ENCODE measurements around the gene KRT33A. TPM values are rescaled to one million over a fixed set of nuclear protein-coding genes. Genes with fewer than 3 reads are reported as not detected.

The KRT33A gene
- total RNA-seq, 1 donor from 2014 or later: not detected

- no peak overlapping the region for H3K27ac Mint-ChIP-seq
- no peak for TF ChIP-seq CTCF (IDR thresholded peaks at IDR 0.05; ENCODE audit: unreplicated experiment)
- H3K4me3 Mint-ChIP-seq: no peak overlapping the region
- H3K27me3 Mint-ChIP-seq (ENCODE audit: low read depth): no peaks in the 10 kb centered on the region
- H3K9me3 Mint-ChIP-seq: peaks cover 4% of the 10 kb centered on the region
- DNase-seq (ENCODE audit: low spot score in 2 of 2, unreplicated experiment in 2 of 2): no peak
- H3K36me3 Mint-ChIP-seq: no peaks in the 10 kb centered on the region
- peaks cover 16% of the 10 kb centered on the region for H3K4me1 Mint-ChIP-seq
Measured at GRCh38 chr17:41325611-41326010, 25.0 kb downstream of the KRT33A start.

GRCh38 chr17:41325126-41325525, 25.5 kb downstream of the KRT33A start:
- Mint-ChIP-seq H3K36me3 (peaks cover 1% of the 10 kb centered on the region), H3K9me3 (peaks cover 9% of the 10 kb centered on the region), H3K27me3 (ENCODE audit: low read depth) (no peaks in the 10 kb centered on the region), H3K27ac (no peak overlapping the region), H3K4me1 (peaks cover 16% of the 10 kb centered on the region), H3K4me3 (no peak overlapping the region)
- no peak for TF ChIP-seq CTCF (IDR thresholded peaks at IDR 0.05; ENCODE audit: unreplicated experiment)
- no peak for DNase-seq (ENCODE audit: low spot score in 2 of 2, unreplicated experiment in 2 of 2)

GRCh38 chr17:41324180-41325075, 26.2 kb downstream of the KRT33A start:
- H3K4me1 Mint-ChIP-seq: peaks cover 15% of the 10 kb centered on the region
- H3K4me3 Mint-ChIP-seq: no peak overlapping the region
- no peak for DNase-seq (ENCODE audit: low spot score in 2 of 2, unreplicated experiment in 2 of 2)
- TF ChIP-seq CTCF (IDR thresholded peaks at IDR 0.05; ENCODE audit: unreplicated experiment): no peak
- peaks cover 4% of the 10 kb centered on the region for H3K36me3 Mint-ChIP-seq
- no peaks in the 10 kb centered on the region for H3K27me3 Mint-ChIP-seq (ENCODE audit: low read depth)
- peaks cover 16% of the 10 kb centered on the region for H3K9me3 Mint-ChIP-seq
- H3K27ac Mint-ChIP-seq: peak overlapping the region; percentile 63

GRCh38 chr17:41322903-41323895, 27.4 kb downstream of the KRT33A start:
- peaks cover 12% of the 10 kb centered on the region for H3K4me1 Mint-ChIP-seq
- DNase-seq (ENCODE audit: low spot score in 2 of 2, unreplicated experiment in 2 of 2): no peak
- H3K36me3 Mint-ChIP-seq: peaks cover 4% of the 10 kb centered on the region
- H3K27ac Mint-ChIP-seq: no peak overlapping the region
- no peak for TF ChIP-seq CTCF (IDR thresholded peaks at IDR 0.05; ENCODE audit: unreplicated experiment)
- H3K27me3 Mint-ChIP-seq (ENCODE audit: low read depth): no peaks in the 10 kb centered on the region
- peaks cover 24% of the 10 kb centered on the region for H3K9me3 Mint-ChIP-seq
- H3K4me3 Mint-ChIP-seq: no peak overlapping the region

GRCh38 chr17:41322094-41322902, 28.3 kb downstream of the KRT33A start:
- Mint-ChIP-seq H3K9me3 (peaks cover 25% of the 10 kb centered on the region), H3K4me3 (no peak overlapping the region), H3K27ac (no peak overlapping the region), H3K27me3 (ENCODE audit: low read depth) (no peaks in the 10 kb centered on the region), H3K36me3 (peaks cover 4% of the 10 kb centered on the region), H3K4me1 (peaks cover 12% of the 10 kb centered on the region)
- peak; percentile 73 for TF ChIP-seq CTCF (IDR thresholded peaks at IDR 0.05; ENCODE audit: unreplicated experiment)
- no peak for DNase-seq (ENCODE audit: low spot score in 2 of 2, unreplicated experiment in 2 of 2)

Measured in mesothelial cell of epicardium (in vitro differentiated cells).